ENCODE results near the gene CCDC43. TPM values are rescaled to one million over a fixed set of nuclear protein-coding genes. Genes with fewer than 3 reads are reported as not detected.

The CCDC43 gene
- total and polyA plus RNA-seq, 2 of the 8 experiments (the other 6 are each of a cell fraction or from before 2014, with no cell fraction given) = 4.9 to 38.1 TPM

- H2AFZ ChIP-seq (ENCODE audit: low read length) = no peak overlapping the region
- no peak overlapping the region for H3K4me2 ChIP-seq (ENCODE audit: insufficient read depth in 1 of 2, low read depth in 2 of 2, low read length in 2 of 2)
- no peak overlapping the region for H3K14ac ChIP-seq (ENCODE audit: insufficient read length)
- no peak overlapping the region for H2BK120ac ChIP-seq (replicated peaks; ENCODE audit: low read depth, low read length)
- H4K20me1 ChIP-seq (replicated peaks in 1 of 2; ENCODE audit: control insufficient read depth in 1 of 2, insufficient read depth in 2 of 2, low read length in 2 of 2) = peaks cover 0 to 2% of the 10 kb centered on the region in 2 experiments
- CTCF ChIA-PET (ENCODE audit: partially characterized antibody) = interaction anchor here (0.9 to 7.1 kb wide), 6 partner anchors 10 to 127 kb away, joined by 3 to 38 read pairs (median 4); partner anchors contain the start of gene ADAM11
- no peak overlapping the region for H3K23ac ChIP-seq (ENCODE audit: insufficient read length)
- peaks cover 0 to 31% (median 12%) of the 10 kb centered on the region in 4 experiments; a peak in 6 of 8 replicates for H3K36me3 ChIP-seq (ENCODE audit: control insufficient read depth in 2 of 4, insufficient read depth in 4 of 4, low read length in 3 of 4)
- no peak overlapping the region for H2BK20ac ChIP-seq (ENCODE audit: low read length)
- H2AK5ac ChIP-seq (ENCODE audit: low read depth, low read length) = no peak overlapping the region
- no peaks in the 10 kb centered on the region for H3K9me3 ChIP-seq (ENCODE audit: insufficient read depth in 2 of 2, low read depth in 1 of 2, low read length in 1 of 2)
- no peak for DNase-seq (ENCODE audit: low read depth in 1 of 2, low spot score in 2 of 2)
- H3K79me1 ChIP-seq (ENCODE audit: low read depth, low read length) = no peaks in the 10 kb centered on the region; the same call in 1 of the 2 replicates
- H4K8ac ChIP-seq (ENCODE audit: extremely low read depth, insufficient read depth, low read length) = peak overlapping the region; percentile 52; the same call in 1 of the 2 replicates
- H2BK5ac ChIP-seq (ENCODE audit: low read depth, low read length) = no peak overlapping the region
- 85% methylated on average over 3 of the region's 3 CpGs; no CpG with 5 or more reads in 1 of the 2 experiments for WGBS, 2 experiments (ENCODE audit: extremely low coverage in 1 of 2, insufficient coverage in 1 of 2, insufficient read length in 1 of 2, insufficient replicate concordance in 2 of 2, low coverage in 1 of 2, low lambda C conversion rate in 2 of 2, missing lambda C conversion rate in 1 of 2)
- no peaks in the 10 kb centered on the region for H3K27me3 ChIP-seq (replicated peaks in 1 of 4; ENCODE audit: control insufficient read depth in 3 of 4, extremely low read depth in 1 of 4, insufficient read depth in 3 of 4, low read length in 3 of 4)
- no peak overlapping the region for H3K56ac ChIP-seq (replicated peaks; ENCODE audit: insufficient read length, low read depth, low read length)
- H4K5ac ChIP-seq (ENCODE audit: insufficient read length, low read depth, low read length) = no peak overlapping the region
- no peak overlapping the region for H3K27ac ChIP-seq (ENCODE audit: low read depth, low read length)
- POLR2A ChIA-PET (ENCODE audit: partially characterized antibody) = interaction anchor here (1.0 to 2.0 kb wide), 3 partner anchors 10 to 14 kb away, joined by 3 to 7 read pairs (median 3); no protein-coding TSS in a partner anchor
- FAIRE-seq = no peak
- H2BK15ac ChIP-seq (ENCODE audit: low read length) = no peak overlapping the region
- H3K79me2 ChIP-seq (ENCODE audit: control insufficient read depth in 1 of 2, insufficient read depth in 2 of 2, low read length in 2 of 2) = no peaks in the 10 kb centered on the region
- H3K4me3 ChIP-seq (ENCODE audit: extremely low read depth in 1 of 4, insufficient read depth in 2 of 4, low read depth in 3 of 4, low read length in 4 of 4) = no peak overlapping the region
- no peak overlapping the region for H4K91ac ChIP-seq (replicated peaks; ENCODE audit: insufficient read length, low read length)
- H3K4me1 ChIP-seq (replicated peaks in 1 of 4; ENCODE audit: control insufficient read depth in 3 of 4, insufficient read depth in 4 of 4, low read length in 3 of 4) = peaks cover 2 to 6% (median 3%) of the 10 kb centered on the region in 4 experiments; a peak in 4 of 7 replicates
- H3K23me2 ChIP-seq (ENCODE audit: low read depth, low read length) = no peaks in the 10 kb centered on the region
- TF ChIP-seq SIRT6 (IDR thresholded peaks at IDR 0.05; ENCODE audit: low read length) (no peak), SUZ12 (IDR thresholded peaks at IDR 0.05; ENCODE audit: low read length) (no peak), EP300 (IDR thresholded peaks at IDR 0.05; ENCODE audit: borderline replicate concordance in 1 of 2, low read depth in 2 of 2, low read length in 2 of 2) (no peak)
- peak overlapping the region in 1 of 4 experiments; percentile 16; a peak in 1 of 7 replicates for H3K9ac ChIP-seq (replicated peaks in 1 of 4; ENCODE audit: extremely low read depth in 1 of 4, low read depth in 3 of 4, low read length in 3 of 4)
- no peak overlapping the region for H3K4ac ChIP-seq (replicated peaks; ENCODE audit: insufficient read length, low read depth, low read length)
- H2BK12ac ChIP-seq (ENCODE audit: low read depth, low read length) = no peak overlapping the region
- no peak overlapping the region for H3K18ac ChIP-seq (ENCODE audit: extremely low read depth, low read length)
These were observed 48.8 kb upstream of the CCDC43 start for GRCh38 chr17:44738214-44738906.
